ENCODE results near the gene PAPPA.

The PAPPA gene

GRCh38 chr9:116383936-116384335 lies 230.3 kb downstream of the PAPPA start:
- no peak for DNase-seq (ENCODE audit: low spot score)

GRCh38 chr9:116387934-116388698 lies 234.5 kb downstream of the PAPPA start:
- DNase-seq (ENCODE audit: low spot score) = no peak

GRCh38 chr9:116389541-116390302 lies 236.1 kb downstream of the PAPPA start:
- DNase-seq (ENCODE audit: low spot score) = no peak

GRCh38 chr9:116390303-116391228 lies 237.0 kb downstream of the PAPPA start:
- DNase-seq (ENCODE audit: low spot score) = no peak

- DNase-seq (ENCODE audit: low spot score) = peak; percentile 82
Measured at GRCh38 chr9:116391306-116391900, 237.8 kb downstream of the PAPPA start.

GRCh38 chr9:116393198-116393597 lies 239.6 kb downstream of the PAPPA start:
- DNase-seq (ENCODE audit: low spot score) = no peak

GRCh38 chr9:116394070-116394469 lies 240.5 kb downstream of the PAPPA start:
- no peak for DNase-seq (ENCODE audit: low spot score)

GRCh38 chr9:116394894-116395698 lies 241.5 kb downstream of the PAPPA start:
- no peak for DNase-seq (ENCODE audit: low spot score)

GRCh38 chr9:116395699-116396037 lies 242.1 kb downstream of the PAPPA start:
- no peak for DNase-seq (ENCODE audit: low spot score)

- DNase-seq (ENCODE audit: low spot score) = no peak
Measured at GRCh38 chr9:116403171-116403570, 249.6 kb downstream of the PAPPA start.

GRCh38 chr9:116404228-116404627 lies 250.6 kb downstream of the PAPPA start:
- no peak for DNase-seq (ENCODE audit: low spot score)

- no peak for DNase-seq (ENCODE audit: low spot score)
Measured at GRCh38 chr9:116405321-116405720, 251.7 kb downstream of the PAPPA start.

GRCh38 chr9:116406469-116406868 lies 252.9 kb downstream of the PAPPA start:
- no peak for DNase-seq (ENCODE audit: low spot score)

GRCh38 chr9:116409129-116409528 lies 255.5 kb downstream of the PAPPA start:
- DNase-seq (ENCODE audit: low spot score) = no peak

- no peak for DNase-seq (ENCODE audit: low spot score)
Measured at GRCh38 chr9:116409638-116410037, 256.0 kb downstream of the PAPPA start.

GRCh38 chr9:116411506-116411905 lies 257.9 kb downstream of the PAPPA start:
- DNase-seq (ENCODE audit: low spot score) = no peak

GRCh38 chr9:116414374-116414773 lies 260.8 kb downstream of the PAPPA start:
- DNase-seq (ENCODE audit: low spot score) = no peak

- DNase-seq (ENCODE audit: low spot score) = no peak
Measured at GRCh38 chr9:116416421-116416820, 262.8 kb downstream of the PAPPA start.

GRCh38 chr9:116417464-116417863 lies 263.9 kb downstream of the PAPPA start:
- peak; percentile 9 for DNase-seq (ENCODE audit: low spot score)

- DNase-seq (ENCODE audit: low spot score) = no peak
Measured at GRCh38 chr9:116419181-116419580, 265.6 kb downstream of the PAPPA start.

GRCh38 chr9:116420993-116421538 lies 267.5 kb downstream of the PAPPA start:
- DNase-seq (ENCODE audit: low spot score) = peak; percentile 47
